Ishikawa (cell line): ENCODE data around the gene DYNC1I1.

ENCODE experiments used
- CEBPB ChIP-seq: IDR thresholded peaks from 2 replicates; pipeline ENCODE4 v1.6.1; 2012
- CREB1 ChIP-seq: IDR thresholded peaks from 2 replicates; pipeline ENCODE4 v1.6.1; 2012; ENCODE audit warnings: low read depth
- EGR1 ChIP-seq: IDR thresholded peaks from 2 replicates; pipeline ENCODE4 v1.6.1; 2012
- EP300 ChIP-seq: IDR thresholded peaks from 2 replicates; pipeline ENCODE4 v1.6.1; 2012; ENCODE audit warnings: borderline replicate concordance
- FOXM1 ChIP-seq: IDR thresholded peaks from 2 replicates; pipeline ENCODE4 v1.6.1; 2012; ENCODE audit warnings: low read depth, borderline replicate concordance
- MAX ChIP-seq: IDR thresholded peaks from 2 replicates; pipeline ENCODE4 v1.6.1; 2012
- NFIC ChIP-seq: IDR thresholded peaks from 2 replicates; pipeline ENCODE4 v1.6.1; 2012
- RAD21 ChIP-seq: IDR thresholded peaks from 2 replicates; pipeline ENCODE4 v1.6.1; 2012; ENCODE audit warnings: low read depth
- REST ChIP-seq: IDR thresholded peaks from 2 replicates; pipeline ENCODE4 v1.6.1; 2012; ENCODE audit warnings: low read depth, mild to moderate bottlenecking
- TAF1 ChIP-seq: IDR thresholded peaks from 2 replicates; pipeline ENCODE4 v1.6.1; 2012; ENCODE audit warnings: low read depth, mild to moderate bottlenecking
- TCF12 ChIP-seq: IDR thresholded peaks from 2 replicates; pipeline ENCODE4 v1.6.1; 2012; ENCODE audit warnings: low read depth
- TEAD4 ChIP-seq: IDR thresholded peaks from 2 replicates; pipeline ENCODE4 v1.6.1; 2012
- USF1 ChIP-seq: IDR thresholded peaks from 2 replicates; pipeline ENCODE4 v1.6.1; 2012
- YY1 ChIP-seq: IDR thresholded peaks from 2 replicates; pipeline ENCODE4 v1.6.1; 2012; ENCODE audit warnings: low read depth
- ZBTB7A ChIP-seq: IDR thresholded peaks from 2 replicates; pipeline ENCODE4 v1.6.1; 2012; ENCODE audit warnings: low read depth

The DYNC1I1 gene

DNA sequence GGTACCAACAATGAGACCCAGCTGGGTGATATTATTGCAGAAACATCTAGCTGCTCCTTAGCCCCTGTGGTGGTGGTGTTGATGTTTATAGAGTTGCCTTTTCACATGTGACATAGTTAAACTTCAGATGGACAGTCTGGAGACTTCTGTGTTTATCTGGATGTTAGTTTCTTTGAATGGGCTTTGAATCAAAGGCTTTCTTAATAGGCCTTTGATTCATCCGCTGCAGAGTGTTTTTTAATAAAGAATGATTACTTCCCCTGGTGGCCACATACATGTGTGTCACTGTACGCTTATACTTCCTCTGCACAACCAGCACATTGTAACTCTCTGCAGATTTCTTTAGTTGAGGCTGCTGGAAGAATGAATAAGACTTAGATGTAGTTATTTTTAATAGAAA is 221.0 kb downstream of the DYNC1I1 start:
- TF ChIP-seq TCF12 (no peak), USF1 (no peak), CREB1 (no peak), CEBPB (no peak)

GRCh38 chr7:95996174-95996573 is 223.8 kb downstream of the DYNC1I1 start:
- TF ChIP-seq FOXM1 (no peak), CREB1 (no peak), CEBPB (no peak), TAF1 (no peak), NFIC (no peak), TCF12 (no peak), RAD21 (no peak), YY1 (no peak), EP300 (no peak), MAX (no peak), TEAD4 (no peak), REST (no peak), EGR1 (no peak), ZBTB7A (no peak), USF1 (no peak)

DNA sequence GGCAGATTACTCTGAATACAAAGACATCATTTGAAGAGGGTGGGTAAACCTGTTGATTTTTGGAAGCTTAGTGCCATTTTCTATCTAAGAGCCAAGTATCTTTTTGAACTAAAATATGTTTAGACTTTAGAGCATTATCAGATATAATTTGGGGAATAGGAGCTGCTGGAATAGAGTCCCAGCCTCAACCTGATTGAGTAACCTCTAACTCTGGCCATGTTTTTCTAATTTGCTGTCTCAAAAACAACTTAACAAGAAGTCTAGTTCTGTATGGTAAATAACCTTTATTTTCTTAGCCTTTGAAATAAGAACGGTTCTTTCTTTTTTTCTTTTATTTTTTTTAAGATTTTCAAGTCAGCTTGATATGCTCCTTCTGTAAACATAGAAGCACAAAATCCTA is 224.5 kb downstream of the DYNC1I1 start:
- no peak for TF ChIP-seq NFIC
- no peak for TF ChIP-seq YY1
- TF ChIP-seq FOXM1, result no peak
- no peak for TF ChIP-seq TCF12

DNA sequence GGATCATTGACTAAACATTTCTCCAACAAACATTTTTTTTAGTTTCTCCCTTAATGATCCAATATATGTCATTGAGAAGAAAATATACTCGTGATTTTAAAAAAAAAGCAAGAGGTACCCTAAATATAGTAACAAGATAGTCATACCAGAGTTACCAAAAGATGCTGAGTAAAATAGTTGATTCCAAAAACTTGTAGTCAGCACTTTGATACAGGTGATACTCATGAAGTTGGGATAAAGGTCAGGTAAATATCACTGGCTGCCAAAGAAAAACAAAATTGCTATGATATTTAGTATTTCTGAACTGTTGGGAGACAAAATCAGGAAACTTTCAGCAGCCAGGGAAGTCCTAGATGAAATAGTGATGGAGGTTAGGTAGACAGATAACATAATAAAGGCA is 225.3 kb downstream of the DYNC1I1 start:
- TF ChIP-seq EGR1 (no peak), REST (no peak), NFIC (no peak), MAX (no peak), USF1 (no peak), TCF12 (no peak), CEBPB (no peak), YY1 (no peak), ZBTB7A (no peak)

DNA sequence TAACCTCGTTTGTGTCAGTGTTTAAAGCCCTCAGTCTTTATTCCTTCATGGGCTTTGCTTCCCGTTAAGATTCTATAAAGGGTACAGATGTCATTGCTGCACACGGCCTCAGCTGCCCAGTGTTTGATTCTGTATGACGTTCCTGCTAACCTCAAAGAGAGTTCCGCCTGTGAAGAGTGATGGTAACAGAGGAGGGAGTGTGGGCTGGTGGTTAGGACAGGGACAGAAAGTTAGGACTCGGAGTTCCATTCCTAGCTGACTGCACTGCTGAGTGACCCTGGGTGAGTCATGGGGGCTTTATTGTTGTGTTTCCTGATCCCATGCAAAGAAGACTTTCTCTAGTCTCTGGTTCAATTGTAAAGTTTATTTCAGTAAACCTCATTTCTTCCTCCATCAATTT is 227.1 kb downstream of the DYNC1I1 start:
- TF ChIP-seq MAX (no peak), EP300 (no peak), REST (no peak), TCF12 (no peak)
